K562 (cell line): Measurements from ENCODE around the gene SCT. TPM values are rescaled to one million over a fixed set of nuclear protein-coding genes. Genes with fewer than 3 reads are reported as not detected.

Experiments
- ATF1 ChIP-seq, 2 experiments: fragments of 450-650 bp in 1 of 2; IDR thresholded peaks; 2 replicates each; pipeline ENCODE4 v1.6.1; 2016; ENCODE audit warnings: missing compliant biosample characterization in 1 of 2, missing genetic modification characterization in 1 of 2
- ATF7 ChIP-seq: fragments of 450-650 bp; IDR thresholded peaks from 2 replicates; pipeline ENCODE4 v1.7.1; 2014; ENCODE audit warnings: mild to moderate bottlenecking, moderate library complexity
- CBX1 ChIP-seq: sonication (generic); IDR thresholded peaks from 2 replicates; pipeline ENCODE4 v1.6.1; 2016; ENCODE audit warnings: antibody characterized with exemption, low read depth, mild to moderate bottlenecking
- DMBX1 ChIP-seq: fragments of 250-450 bp; sonication (Bioruptor Pico); IDR thresholded peaks from 2 replicates; pipeline ENCODE4 v1.8.0; 2022; ENCODE audit warnings: inconsistent platforms, mild to moderate bottlenecking, moderate library complexity, borderline replicate concordance
- GABPB1 ChIP-seq: sonication (generic); formaldehyde crosslinking; IDR thresholded peaks from 2 replicates; pipeline ENCODE4 v1.8.0; 2022; ENCODE audit warnings: mild to moderate bottlenecking, missing genetic modification reagents
- HCFC1 ChIP-seq: IDR thresholded peaks from 2 replicates; pipeline ENCODE4 v1.6.1; 2012; ENCODE audit warnings: low read depth, low read length, improper control_type of control experiment
- HOMEZ ChIP-seq: fragments of 250-450 bp; sonication (Bioruptor Pico); IDR thresholded peaks from 2 replicates; pipeline ENCODE4 v1.4.0; 2020; ENCODE audit warnings: mild to moderate bottlenecking, moderate library complexity
- IRF1 ChIP-seq: sonication (generic); formaldehyde crosslinking; IDR thresholded peaks from 2 replicates; pipeline ENCODE4 v1.8.0; 2022; ENCODE audit warnings: missing genetic modification reagents, mild to moderate bottlenecking, borderline replicate concordance
- KAT7 ChIP-seq: sonication (generic); formaldehyde crosslinking; IDR thresholded peaks from 2 replicates; pipeline ENCODE4 v1.8.0; 2022; ENCODE audit warnings: missing genetic modification reagents, mild to moderate bottlenecking, borderline replicate concordance
- MEF2D ChIP-seq: conservative IDR thresholded peaks from 2 replicates; pipeline ENCODE4 v1.6.1; 2016; ENCODE audit warnings: low read depth, missing genetic modification characterization, missing compliant biosample characterization
- NFATC3 ChIP-seq: fragments of 450-650 bp; IDR thresholded peaks from 2 replicates; pipeline ENCODE4 v1.6.1; 2017; ENCODE audit warnings: mild to moderate bottlenecking
- NFE2 ChIP-seq: IDR thresholded peaks from 2 replicates; pipeline ENCODE4 v1.6.1; 2014; ENCODE audit warnings: antibody characterized with exemption, low read depth
- NFE2L1 ChIP-seq: fragments of 450-650 bp; IDR thresholded peaks from 2 replicates; pipeline ENCODE4 v1.6.1; 2016; ENCODE audit warnings: missing genetic modification characterization, low read depth, mild to moderate bottlenecking, missing compliant biosample characterization, moderate library complexity, borderline replicate concordance
- PHF20 ChIP-seq: fragments of 450-650 bp; IDR thresholded peaks from 2 replicates; pipeline ENCODE4 v1.6.1; 2018; ENCODE audit not compliant: partially characterized antibody
- POLR3G ChIP-seq: IDR thresholded peaks from 2 replicates; pipeline ENCODE4 v1.6.1; 2011; ENCODE audit not compliant: insufficient read length, insufficient replicate concordance; ENCODE audit errors: extremely low read depth
- PTBP1 ChIP-seq: fragments of 200-400 bp; formaldehyde crosslinking; IDR thresholded peaks from 2 replicates; pipeline ENCODE4 v1.6.1; 2017; ENCODE audit warnings: low read depth, low read length
- TAF7 ChIP-seq: fragments of 450-650 bp; IDR thresholded peaks from 2 replicates; pipeline ENCODE4 v1.6.1; 2016; ENCODE audit warnings: missing genetic modification characterization, missing compliant biosample characterization
- TGIF2 ChIP-seq: sonication (generic); formaldehyde crosslinking; IDR thresholded peaks from 2 replicates; pipeline ENCODE4 v1.8.1; 2022; ENCODE audit warnings: mild to moderate bottlenecking, missing genetic modification reagents, moderate library complexity
- ZNF384 ChIP-seq: IDR thresholded peaks from 2 replicates; pipeline ENCODE4 v1.6.1; 2012; ENCODE audit warnings: low read depth, low read length, improper control_type of control experiment
- ZNF639 ChIP-seq, 2 experiments: fragments of 200-800 bp in 1 of 2; sonication (Bioruptor generic) in 1 of 2; sonication (generic) in 1 of 2; formaldehyde crosslinking in 1 of 2; IDR thresholded peaks in 1 of 2; conservative IDR thresholded peaks in 1 of 2; 2 replicates each; pipeline versions ENCODE4 v1.5.0 to v1.6.1; 2016 to 2020; ENCODE audit warnings: missing compliant biosample characterization in 1 of 2, missing genetic modification characterization in 1 of 2, missing genetic modification reagents in 1 of 2
- ZNF75A ChIP-seq: fragments of 450-650 bp; formaldehyde crosslinking; IDR thresholded peaks from 2 replicates; pipeline ENCODE4 v1.4.0; 2020; ENCODE audit warnings: mild to moderate bottlenecking
- polyA plus RNA-seq, 8 experiments: library from polyadenylated mRNA; depleted of rRNA in 4 of 8; stranded (reverse) in 5 of 8; unstranded in 3 of 8; fragments of >200 nt; fragmentation: Nextera tagmentation in 2 of 8; fragmentation: Illumina TruSeq in 1 of 8; extraction: Ambion mirVana in 2 of 8; extraction: Trizol in 1 of 8; gene quantifications; 2 replicates each; pipeline versions ENCODE4 v1.2.1 to v1.2.3, GENCODE V29; 2011 to 2014; ENCODE audit warnings: inconsistent platforms in 1 of 8, missing spikeins in 1 of 8
- total RNA-seq, 7 experiments: library from RNA; depleted of rRNA in 6 of 7; stranded (reverse); fragments of >200 nt in 6 of 7; fragmentation: Illumina TruSeq in 2 of 7; extraction: Trizol in 2 of 7; gene quantifications; 2 replicates each; pipeline versions ENCODE4 v1.2.1 to v1.2.3, GENCODE V29; 2011 to 2021; ENCODE audit warnings: low replicate concordance in 1 of 7
- TF ChIP-seq, protein P1 (sequence below): sonication (generic); formaldehyde crosslinking; IDR thresholded peaks from 2 replicates; pipeline ENCODE4 v1.8.0; 2022; ENCODE audit warnings: mild to moderate bottlenecking, missing genetic modification reagents

SCT gene
- total and polyA plus RNA-seq, 9 of the 15 experiments (the other 6 are each of a cell fraction or from before 2014, with no cell fraction given), result not detected

DNA sequence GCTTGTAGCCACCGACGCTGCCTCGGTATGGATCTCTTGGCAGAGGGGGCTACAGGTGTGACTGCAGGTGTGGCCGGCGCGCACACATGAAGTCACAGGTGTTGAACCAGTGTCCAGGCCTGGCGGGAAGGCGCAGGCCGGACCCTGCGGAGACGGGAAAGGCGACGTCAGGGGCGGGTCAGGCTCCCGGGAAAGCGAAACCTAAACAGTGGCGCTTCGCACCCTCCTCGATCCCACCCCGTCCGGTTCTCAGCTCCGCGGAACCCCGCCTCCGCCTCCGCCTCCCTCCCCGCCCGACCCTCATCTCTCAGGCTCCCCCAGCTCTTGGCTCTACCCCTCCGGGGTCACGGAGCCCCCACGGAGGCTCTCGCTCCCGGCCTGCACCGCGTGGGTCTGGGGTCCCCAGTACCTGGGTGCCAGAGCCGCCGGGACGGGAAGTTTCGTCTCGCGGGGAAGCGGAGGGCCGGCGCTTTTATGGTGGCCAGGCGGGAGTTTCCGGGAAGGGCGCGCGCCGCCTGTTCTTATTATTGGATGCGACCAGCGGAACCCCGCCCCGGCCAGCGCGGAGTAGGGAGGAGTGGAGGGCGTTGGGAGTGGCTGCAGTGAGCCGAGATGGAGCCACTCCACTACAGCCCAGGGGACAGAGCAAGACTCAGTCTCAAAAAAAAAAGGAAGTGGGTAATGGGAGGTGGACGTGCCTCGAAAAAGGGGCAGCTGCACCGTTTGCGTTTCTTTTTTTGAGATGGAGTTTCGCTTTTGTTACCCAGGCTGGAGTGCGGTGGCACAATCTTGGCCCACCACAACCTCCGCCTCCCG, 11.3 kb downstream of the SCT start, which contains the start of gene IRF7 (continued):
- TF ChIP-seq HCFC1 (no peak), CBX1 (peak; percentile 34; the same call in 1 of the 2 replicates), ATF1 (CRISPR knock-in tag; IDR thresholded peaks at IDR 0.05) (no peak), ATF1 (tag; IDR thresholded peaks at IDR 0.05) (peak; percentile 50), PTBP1 (no peak), HOMEZ (CRISPR knock-in tag) (no peak), KAT7 (CRISPR knock-in tag) (0 out of 2 replicates have a peak, but pooled peaks have one; percentile 40), ZNF639 (CRISPR knock-in tag; conservative IDR thresholded peaks at IDR 0.05 in 1 of 2, IDR thresholded peaks at IDR 0.05 in 1 of 2) (0 out of 4 replicates have a peak, but pooled peaks of 1 of the 2 experiments have one; percentile 25), DMBX1 (no peak), MEF2D (tag) (no peak), PHF20 (no peak), TGIF2 (no peak), ATF7 (peak; percentile 48; the same call in 1 of the 2 replicates), ZNF384 (no peak), IRF1 (CRISPR knock-in tag) (no peak), ZNF75A (no peak), NFE2 (no peak), NFE2L1 (no peak), POLR3G (no peak), GABPB1 (CRISPR knock-in tag) (peak; percentile 75), NFATC3 (no peak), TAF7 (tag) (no peak)
- TF ChIP-seq, protein P1, sequence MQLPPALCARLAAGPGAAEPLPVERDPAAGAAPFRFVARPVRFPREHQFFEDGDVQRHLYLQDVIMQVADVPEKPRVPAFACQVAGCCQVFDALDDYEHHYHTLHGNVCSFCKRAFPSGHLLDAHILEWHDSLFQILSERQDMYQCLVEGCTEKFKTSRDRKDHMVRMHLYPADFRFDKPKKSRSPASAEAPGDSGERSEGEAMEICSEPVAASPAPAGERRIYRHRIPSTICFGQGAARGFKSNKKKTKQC (CRISPR knock-in tag), result no peak
